Uterus (tissue), 2 donors: ENCODE results near the gene C1orf74.

Experiments
- POLR2A ChIP-seq, 2 donors: fragments of 450-650 bp; IDR thresholded peaks; one replicate each; pipeline ENCODE4 v1.6.1; 2016; ENCODE audit warnings: antibody characterized with exemption in 2 of 2, mild to moderate bottlenecking in 1 of 2, moderate library complexity in 1 of 2
- TF ChIP-seq, protein P1 (sequence below), 4 experiments: fragments of 200-600 bp in 2 of 4; fragments of 450-650 bp in 2 of 4; sonication (generic) in 2 of 4; IDR thresholded peaks; one replicate each; pipeline ENCODE4 v1.5.1; 2016 to 2019; ENCODE audit warnings: antibody characterized with exemption in 4 of 4, mild to moderate bottlenecking in 2 of 4, moderate library complexity in 1 of 4

DNA sequence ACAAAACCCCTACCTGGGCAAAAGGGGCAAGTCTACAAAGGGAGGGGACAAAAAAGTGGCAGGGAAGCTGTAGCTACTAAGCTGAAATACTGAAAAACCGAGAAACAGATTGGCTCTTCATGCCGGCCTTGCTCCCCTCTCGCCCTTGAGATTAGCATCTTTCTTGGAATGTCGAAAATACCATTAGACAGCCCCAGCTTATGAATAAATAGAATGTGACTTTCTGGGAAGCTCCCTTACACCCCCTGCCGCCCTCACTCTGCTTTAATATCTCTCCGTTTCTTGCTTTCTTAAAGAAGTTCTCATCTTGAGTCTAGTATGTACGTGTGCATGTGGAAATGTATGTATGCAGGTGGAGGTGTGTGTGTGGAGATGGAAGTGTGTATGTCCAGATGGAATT lies 14.4 kb downstream of the C1orf74 start:
- TF ChIP-seq, protein P1, sequence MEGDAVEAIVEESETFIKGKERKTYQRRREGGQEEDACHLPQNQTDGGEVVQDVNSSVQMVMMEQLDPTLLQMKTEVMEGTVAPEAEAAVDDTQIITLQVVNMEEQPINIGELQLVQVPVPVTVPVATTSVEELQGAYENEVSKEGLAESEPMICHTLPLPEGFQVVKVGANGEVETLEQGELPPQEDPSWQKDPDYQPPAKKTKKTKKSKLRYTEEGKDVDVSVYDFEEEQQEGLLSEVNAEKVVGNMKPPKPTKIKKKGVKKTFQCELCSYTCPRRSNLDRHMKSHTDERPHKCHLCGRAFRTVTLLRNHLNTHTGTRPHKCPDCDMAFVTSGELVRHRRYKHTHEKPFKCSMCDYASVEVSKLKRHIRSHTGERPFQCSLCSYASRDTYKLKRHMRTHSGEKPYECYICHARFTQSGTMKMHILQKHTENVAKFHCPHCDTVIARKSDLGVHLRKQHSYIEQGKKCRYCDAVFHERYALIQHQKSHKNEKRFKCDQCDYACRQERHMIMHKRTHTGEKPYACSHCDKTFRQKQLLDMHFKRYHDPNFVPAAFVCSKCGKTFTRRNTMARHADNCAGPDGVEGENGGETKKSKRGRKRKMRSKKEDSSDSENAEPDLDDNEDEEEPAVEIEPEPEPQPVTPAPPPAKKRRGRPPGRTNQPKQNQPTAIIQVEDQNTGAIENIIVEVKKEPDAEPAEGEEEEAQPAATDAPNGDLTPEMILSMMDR (IDR thresholded peaks at IDR 0.05), result no peak
- TF ChIP-seq POLR2A (IDR thresholded peaks at IDR 0.05), result no peak
